Pancreas (tissue), 10 donors: Measurements from ENCODE around the gene THRSP. TPM values are rescaled to one million over a fixed set of nuclear protein-coding genes. Genes with fewer than 3 reads are reported as not detected.
"Not testable (repeated sequence)": the region's sequence is repeated elsewhere in the genome, so short reads cannot be mapped to it uniquely, and the experiment has no call there.

Source experiments
- ATAC-seq, 4 donors: fragments of 200-7000 bp; cut with Tn5 transposase; one replicate each; pipeline versions ENCODE4 v1.8.0 to v1.9.1; 2020; ENCODE audit warnings: mild to moderate bottlenecking in 4 of 4, moderate library complexity in 4 of 4
- DNase-seq, 6 donors: peaks; one replicate each; pipeline ENCODE4 v3.0.0-alpha.2; 2020
- FAIRE-seq: peaks from 2 replicates; lab custom pipeline; 2012; peaks lifted over from hg19 to GRCh38; lab: Jason Lieb, UNC
- H3K27ac ChIP-seq, 4 donors: fragments of 200-600 bp; sonication (generic); 1 replicate in 3 of 4; 2 replicates in 1 of 4; pipeline versions ENCODE4 v1.5.0 to v1.8.0; 2020
- H3K27me3 ChIP-seq, 4 donors: fragments of 200-600 bp; one replicate each; pipeline ENCODE4 v1.8.0; 2021
- H3K36me3 ChIP-seq, 3 donors: fragments of 200-600 bp; sonication (generic) in 1 of 3; one replicate each; pipeline versions ENCODE4 v1.5.0 to v1.8.0; 2020 to 2021
- H3K4me1 ChIP-seq, 3 donors: fragments of 200-600 bp; one replicate each; pipeline ENCODE4 v1.8.0; 2021
- H3K4me3 ChIP-seq, 4 donors: fragments of 200-600 bp; sonication (generic) in 2 of 4; one replicate each; pipeline versions ENCODE4 v1.5.0 to v1.8.0; 2020 to 2021
- H3K9me3 ChIP-seq, 4 donors: fragments of 200-600 bp; one replicate each; pipeline ENCODE4 v1.8.0; 2021
- CTCF ChIP-seq, 4 donors: fragments of 200-600 bp; sonication (generic) in 3 of 4; IDR thresholded peaks; one replicate each; pipeline versions ENCODE4 v1.5.0 to v1.8.0; 2021; ENCODE audit warnings: antibody characterized with exemption in 4 of 4
- WGBS, 2 donors: extraction: QIAGEN DNeasy Blood & Tissue Kit; methylation state at CpG; one replicate each; pipeline ENCODE4 v1.1.7; 2013; 5-methylcytosine and 5-hydroxymethylcytosine counted together
- intact Hi-C, 3 donors: fragments of 100-400 bp; cut with DNase I; formaldehyde crosslinking; loops; one replicate each; pipeline versions ENCODE4 v1.11.1 to v1.14.2; 2022
- polyA plus RNA-seq, 2 donors: library from polyadenylated mRNA; stranded (reverse); fragments of 200-250 nt; gene quantifications; one replicate each; pipeline ENCODE4 v1.2.3, GENCODE V29; 2013
- total RNA-seq, 6 donors: library from RNA; stranded (reverse); fragmentation: NEBNext Ultra II Directional in 4 of 6; extraction: Animal tissue kit (Norgen Biotek cat#: 25700) in 4 of 6; gene quantifications; one replicate each; pipeline versions ENCODE4 v1.2.1 to v1.2.4, GENCODE V29; 2021 to 2023
- donor health status: healthy with polysubstance abuse.
- donor health status: DM: no; HTN: no; CAD: no; lungs with moderate emphysema.
- donor health status: DM: no; HTN: no; CAD: no.
- donor health status: control.
- donor health status: control.
- donor health status: Bipolar disorder and iron deficiency.
- donor health status: DM: yes; HTN: yes; CAD: no.
- donor health status: DM: no; HTN: no; CAD: no.
- donor health status: DM: no; HTN: no; CAD: no.
- donor health status: DM: yes; HTN: yes; CAD: no.

THRSP gene
- total and polyA plus RNA-seq, 8 donors, result 0.63 to 9.2 (median 3.9) TPM; not detected in 4

- no peak for DNase-seq
- no peak for TF ChIP-seq CTCF (IDR thresholded peaks at IDR 0.05)
- peaks cover 10 to 42% (median 15%) of the 10 kb centered on the region in 3 donors for H3K4me1 ChIP-seq
- intact Hi-C loops, result no loop called here
- H3K27ac ChIP-seq, result no peak overlapping the region
- no peak for ATAC-seq
- no peaks in the 10 kb centered on the region for H3K27me3 ChIP-seq
- 62 to 68% methylated on average over 2 of the region's 2 CpGs for WGBS, 2 donors
- H3K9me3 ChIP-seq, result no peaks in the 10 kb centered on the region
- no peak overlapping the region for H3K4me3 ChIP-seq
- H3K36me3 ChIP-seq, result no peaks in the 10 kb centered on the region
- FAIRE-seq, result no peak
Observed at GRCh38 chr11:78027759-78028158, 35.9 kb upstream of the THRSP start.

- H3K9me3 ChIP-seq, intact Hi-C loops, H3K4me3 ChIP-seq, H3K27me3 ChIP-seq, H3K27ac ChIP-seq, DNase-seq, FAIRE-seq, H3K36me3 ChIP-seq, ATAC-seq: not testable (repeated sequence)
- WGBS, 2 donors, result 79 to 82% methylated on average over 9 of the region's 9 CpGs
- peaks cover 10 to 41% (median 15%) of the 10 kb centered on the region in 3 donors for H3K4me1 ChIP-seq
Observed at GRCh38 chr11:78028423-78028822, 35.2 kb upstream of the THRSP start.

GRCh38 chr11:78030429-78031325, 33.0 kb upstream of the THRSP start:
- FAIRE-seq, result no peak
- peak overlapping the region in 3 of 4 donors; percentile 37 to 79 (median 58) for H3K27ac ChIP-seq

GRCh38 chr11:78031629-78032028, 32.0 kb upstream of the THRSP start:
- peak overlapping the region in 3 of 4 donors; percentile 23 to 67 (median 25) for H3K27ac ChIP-seq
- no peaks in the 10 kb centered on the region for H3K36me3 ChIP-seq
- H3K27me3 ChIP-seq, result no peaks in the 10 kb centered on the region
- DNase-seq (no peak), ATAC-seq (no peak), FAIRE-seq (no peak)
- intact Hi-C loops, result no loop called here
- H3K4me1 ChIP-seq, result peaks cover 10 to 36% (median 15%) of the 10 kb centered on the region in 3 donors
- 90 to 92% methylated on average over 3 of the region's 3 CpGs for WGBS, 2 donors
- no peak for TF ChIP-seq CTCF (IDR thresholded peaks at IDR 0.05)
- H3K4me3 ChIP-seq, result no peak overlapping the region
- no peaks in the 10 kb centered on the region for H3K9me3 ChIP-seq

More at GRCh38 chr11:78030429-78031325, 33.0 kb upstream of the THRSP start:
- intact Hi-C loops, result no loop called here
- no peak overlapping the region for H3K4me3 ChIP-seq
- H3K27me3 ChIP-seq, result no peaks in the 10 kb centered on the region
- ATAC-seq, result peak; percentile 90 to 96 (median 95)
- no peaks in the 10 kb centered on the region for H3K9me3 ChIP-seq
- no peak for TF ChIP-seq CTCF (IDR thresholded peaks at IDR 0.05)
- peak; percentile 82 to 95 (median 88) for DNase-seq
- H3K4me1 ChIP-seq, result peaks cover 10 to 36% (median 15%) of the 10 kb centered on the region in 3 donors
- WGBS, 2 donors, result 19 to 20% methylated on average over 7 of the region's 7 CpGs
- H3K36me3 ChIP-seq, result no peaks in the 10 kb centered on the region

- peaks cover 10 to 36% (median 15%) of the 10 kb centered on the region in 3 donors for H3K4me1 ChIP-seq
- ATAC-seq, result peak; percentile 19 to 57 (median 37)
- no peaks in the 10 kb centered on the region for H3K36me3 ChIP-seq
- no peak overlapping the region for H3K4me3 ChIP-seq
- TF ChIP-seq CTCF (IDR thresholded peaks at IDR 0.05), result no peak
- H3K9me3 ChIP-seq, result no peaks in the 10 kb centered on the region
- no peaks in the 10 kb centered on the region for H3K27me3 ChIP-seq
- peak overlapping the region in 3 of 4 donors; percentile 23 to 67 (median 25) for H3K27ac ChIP-seq
- DNase-seq, result peak; percentile 45 to 70 (median 60)
- intact Hi-C loops, result no loop called here
- no peak for FAIRE-seq
Observed at GRCh38 chr11:78032090-78032489, 31.6 kb upstream of the THRSP start.
